ENCODE measurements around the gene PFKFB2.

The PFKFB2 gene

DNA sequence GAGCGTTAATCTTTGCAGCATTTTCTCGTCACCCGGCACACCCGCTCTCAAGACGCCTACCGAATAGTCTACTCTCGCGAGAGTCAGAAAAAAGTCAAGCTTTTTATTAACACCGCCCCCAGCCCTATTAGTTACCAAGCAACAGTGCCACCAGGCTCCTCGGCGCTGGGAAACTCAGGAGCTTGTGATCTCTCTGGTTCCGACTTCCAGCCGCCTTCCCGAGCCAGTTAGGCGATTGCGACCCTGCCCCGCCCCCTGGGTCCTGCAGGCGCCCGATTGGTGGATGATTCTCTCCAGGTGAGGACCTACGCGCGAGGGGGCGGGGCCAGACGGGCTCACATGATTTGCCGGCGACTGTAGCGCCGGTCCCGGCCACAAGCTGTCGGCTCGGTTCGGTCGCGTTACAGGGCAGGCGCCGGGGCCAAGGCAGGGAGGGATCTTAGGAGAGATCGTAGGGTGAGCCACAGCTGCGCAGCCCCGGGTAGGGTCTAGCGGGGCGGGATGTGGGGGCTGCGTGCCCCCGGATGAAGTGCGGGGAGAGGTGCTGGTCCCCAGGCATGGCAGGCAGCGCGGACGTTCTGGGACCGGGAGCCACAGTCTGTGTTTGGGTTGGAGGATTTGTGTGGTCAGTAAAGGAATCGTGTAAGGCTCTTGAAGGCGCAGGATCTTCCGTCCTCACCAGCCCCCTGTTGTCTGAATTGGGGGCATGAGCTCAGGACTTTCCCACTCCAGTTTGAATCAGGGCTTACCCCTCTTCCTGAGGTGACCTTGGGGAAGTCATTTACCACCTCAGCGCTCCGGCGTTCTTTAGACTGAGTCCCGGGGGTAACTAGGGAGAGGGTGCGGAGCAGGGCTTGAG lies at the start of gene PFKFB2:
TSS of gene PFKFB2 (plus strand) at position 365 of the 859 bp plus-strand sequence. CDS start 1,443 bp downstream, outside the sequence.
- Histone ChIP-seq H3K27ac (peak within 1 kb of the TSS; percentile 33 to 94 (median 88)), H3K4me3 (peak within 1 kb of the TSS; percentile 45 to 82 (median 57))

- peak overlapping the region in 5 of 21 experiments; percentile 3 to 47 (median 36) for H3K27ac ChIP-seq
Observed at GRCh38 chr1:207004931-207005830, 47.9 kb upstream of the PFKFB2 start.

GRCh38 chr1:207006083-207006482 lies 47.0 kb upstream of the PFKFB2 start:
- Histone ChIP-seq H3K4me3 (no peak overlapping the region), H3K27ac (peak overlapping the region in 5 of 21 experiments; percentile 6 to 65 (median 41))

More at GRCh38 chr1:207004931-207005830, 47.9 kb upstream of the PFKFB2 start:
- H3K4me3 ChIP-seq: no peak overlapping the region

DNA sequence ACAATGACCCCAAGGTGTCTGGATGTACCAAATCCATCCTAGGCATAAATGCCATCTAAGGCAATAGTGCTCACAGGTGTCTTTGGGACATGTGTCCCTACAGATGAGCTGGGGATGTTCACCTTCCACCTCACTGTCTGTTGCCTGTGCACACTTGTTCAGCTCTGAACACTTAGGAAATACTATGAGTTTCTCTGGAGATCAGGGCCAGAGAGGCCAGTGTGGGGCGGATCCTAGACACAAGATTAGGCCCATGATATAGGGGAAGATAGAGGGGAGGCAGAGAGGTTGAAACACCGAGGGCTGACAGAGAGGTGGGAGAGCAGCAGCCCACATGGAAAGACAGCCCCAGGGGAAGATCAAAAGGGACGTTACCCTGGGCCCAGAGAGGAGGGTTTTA lies 46.2 kb upstream of the PFKFB2 start:
- peak overlapping the region in 11 of 21 experiments; percentile 12 to 65 (median 30) for H3K27ac ChIP-seq

GRCh38 chr1:207007352-207008033 lies 45.6 kb upstream of the PFKFB2 start:
- H3K4me3 ChIP-seq: no peak overlapping the region
- peak overlapping the region in 11 of 21 experiments; percentile 12 to 65 (median 30) for H3K27ac ChIP-seq

More for the DNA sequence above, 46.2 kb upstream of the PFKFB2 start:
- H3K4me3 ChIP-seq: no peak overlapping the region

DNA sequence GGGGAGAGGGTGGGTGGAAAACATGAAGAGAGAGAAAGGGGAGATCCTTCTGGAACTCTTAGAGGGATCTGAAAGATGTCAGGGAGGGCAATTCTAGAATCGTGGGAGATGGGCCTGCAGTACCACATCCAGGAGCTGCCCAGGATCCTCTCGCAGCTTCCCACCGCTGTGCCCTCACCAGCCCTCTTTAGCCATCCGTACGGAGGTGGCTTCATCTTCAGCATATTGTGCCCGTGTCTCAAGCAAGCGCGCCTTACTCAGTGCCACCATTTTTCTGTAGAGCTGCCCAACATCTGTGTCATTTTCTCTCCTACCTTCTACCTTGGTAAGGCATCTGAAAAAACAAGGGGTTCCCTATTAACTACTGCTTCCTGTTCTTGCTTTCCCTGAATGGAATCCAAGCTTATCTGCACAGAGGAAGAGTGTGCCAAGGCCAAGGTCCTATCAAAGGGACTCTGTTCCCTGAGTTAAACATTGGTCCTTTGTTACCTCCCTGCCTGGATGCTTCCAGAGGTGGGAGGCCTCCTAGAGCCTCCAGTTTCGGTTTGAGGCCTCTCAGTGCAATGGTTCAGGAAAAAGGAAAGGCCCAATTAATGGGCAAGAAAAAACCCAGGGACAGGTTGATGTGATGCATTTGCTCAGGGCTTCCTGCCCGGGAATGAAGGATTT lies 43.8 kb upstream of the PFKFB2 start:
- Histone ChIP-seq H3K4me3 (no peak overlapping the region), H3K27ac (no peak overlapping the region)

- H3K27ac ChIP-seq: peak overlapping the region in 2 of 21 experiments; percentile 7 to 49
- no peak overlapping the region for H3K4me3 ChIP-seq
Observed at GRCh38 chr1:207009945-207010344, 43.1 kb upstream of the PFKFB2 start.

DNA sequence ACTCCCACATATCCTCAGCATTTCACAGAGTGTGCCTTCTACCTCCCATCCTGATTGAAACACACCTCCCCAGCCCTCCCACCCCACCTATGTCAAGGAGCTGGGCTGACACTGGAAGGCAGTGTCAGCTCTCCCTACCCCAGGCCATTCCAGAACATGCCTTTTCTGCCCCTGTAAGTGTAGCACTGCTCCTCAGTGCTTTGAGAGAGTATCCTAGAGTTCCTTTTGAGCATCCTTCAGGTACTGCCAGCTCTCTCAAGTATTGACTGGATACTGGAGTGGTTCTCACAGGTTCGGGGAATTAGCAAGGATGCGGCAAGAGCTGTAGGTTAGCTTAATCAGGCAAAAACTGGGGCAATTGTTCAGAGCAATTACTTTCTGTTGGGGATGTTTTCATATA lies 42.3 kb upstream of the PFKFB2 start:
- Histone ChIP-seq H3K4me3 (no peak overlapping the region), H3K27ac (peak overlapping the region in 5 of 21 experiments; percentile 1 to 49 (median 14))

DNA sequence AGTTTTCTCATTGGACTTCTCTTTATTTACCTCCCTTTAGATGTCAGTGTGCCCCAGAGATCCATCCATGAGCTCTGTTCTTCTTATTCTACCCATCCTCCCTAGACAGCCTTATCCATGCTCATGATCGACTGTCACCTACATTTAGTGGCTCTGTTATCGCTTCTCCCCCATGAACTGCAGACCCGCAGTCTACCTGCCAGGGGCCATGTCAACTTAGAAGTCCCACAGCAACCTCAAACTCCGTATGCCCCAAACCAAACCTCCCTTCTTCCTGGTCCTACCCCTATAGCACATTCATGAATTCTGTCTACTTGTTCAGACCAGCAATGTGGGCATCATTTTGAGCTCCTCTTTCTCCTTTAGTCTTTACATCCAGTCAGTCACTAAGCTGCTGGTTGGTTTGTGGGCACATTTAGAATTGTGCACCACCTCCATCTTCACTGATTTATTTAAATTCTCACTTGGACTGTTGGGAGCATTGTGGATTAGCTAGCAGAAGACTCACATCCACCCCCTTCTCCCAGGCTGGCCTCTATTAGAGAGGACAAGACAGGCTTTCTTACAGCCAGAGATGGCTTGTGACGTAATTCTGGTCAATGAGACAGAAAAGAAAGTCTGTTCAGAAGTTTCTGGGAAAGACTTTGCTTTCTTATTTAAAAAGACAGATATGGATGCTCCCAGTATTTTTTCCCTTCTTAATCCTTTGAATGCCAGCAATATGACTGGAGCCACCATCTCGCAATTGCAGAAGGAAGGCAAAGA lies 39.6 kb upstream of the PFKFB2 start:
- Histone ChIP-seq H3K4me3 (no peak overlapping the region), H3K27ac (no peak overlapping the region)

- H3K27ac ChIP-seq: no peak overlapping the region
- no peak overlapping the region for H3K4me3 ChIP-seq
Observed at GRCh38 chr1:207014728-207015127, 38.3 kb upstream of the PFKFB2 start.

DNA sequence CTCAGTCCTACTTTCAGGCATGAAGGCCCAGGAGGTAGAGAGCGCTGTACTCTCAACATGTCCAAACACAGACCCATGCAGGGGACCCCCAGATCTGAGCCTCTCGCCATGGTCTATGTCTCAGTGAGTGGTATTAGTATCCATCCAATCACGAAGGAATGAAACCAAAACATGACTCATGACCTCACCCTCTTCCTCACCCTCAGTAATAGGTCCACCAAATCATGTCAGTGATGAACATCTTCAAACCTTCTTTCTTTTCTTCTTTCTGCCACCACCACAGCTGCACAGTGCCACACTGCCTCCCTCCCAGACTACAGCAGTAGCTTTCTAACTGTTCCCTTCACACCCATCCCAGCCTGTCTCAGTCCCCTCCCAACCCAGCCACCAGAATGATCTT lies 37.3 kb upstream of the PFKFB2 start:
- Histone ChIP-seq H3K4me3 (no peak overlapping the region), H3K27ac (no peak overlapping the region)

DNA sequence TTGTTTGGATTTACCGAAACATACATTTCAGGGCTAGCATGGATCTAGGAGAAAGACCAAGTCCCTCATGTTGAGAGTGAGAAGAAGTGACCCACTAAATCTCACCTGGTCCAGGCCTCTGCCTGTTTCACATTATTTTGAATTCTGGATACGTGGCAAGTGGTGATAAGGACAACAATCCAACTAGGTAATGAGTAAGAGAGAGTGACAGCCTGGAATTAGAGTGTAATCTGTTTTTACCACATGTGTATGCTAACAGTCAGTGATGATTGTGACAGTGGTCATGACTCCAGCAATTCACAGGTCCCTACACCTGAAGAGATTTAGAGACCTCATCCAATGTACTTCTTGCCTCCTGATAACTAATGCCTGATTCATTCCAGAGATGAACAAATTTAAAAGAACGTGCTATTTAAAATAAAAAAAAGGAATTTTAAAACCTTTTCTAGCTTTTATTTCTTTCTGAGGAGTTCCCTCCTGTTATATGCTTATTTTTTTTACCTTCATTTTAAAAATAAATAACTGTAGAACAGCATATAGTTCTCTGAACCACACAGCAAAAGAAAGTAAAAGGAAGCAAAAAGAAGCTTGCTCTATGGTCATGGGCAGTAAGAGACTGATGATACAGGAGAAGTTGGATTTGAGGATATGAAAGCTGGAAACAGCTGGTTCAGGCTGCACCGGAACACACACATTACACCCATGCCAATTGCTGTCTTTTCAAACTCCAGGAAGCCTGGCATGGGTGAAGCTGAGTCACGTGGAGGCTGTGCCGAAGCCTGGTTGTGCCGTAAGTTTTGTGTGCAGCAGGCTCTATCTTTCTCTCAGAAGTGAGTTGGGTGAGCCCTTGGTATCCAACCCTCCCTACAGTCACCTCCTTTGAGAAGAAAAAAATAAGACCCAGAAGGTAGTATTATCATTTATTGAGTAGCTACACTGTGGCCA lies 35.2 kb upstream of the PFKFB2 start:
- Histone ChIP-seq H3K27ac (peak overlapping the region in 9 of 21 experiments; percentile 7 to 88 (median 49)), H3K4me3 (no peak overlapping the region)

DNA sequence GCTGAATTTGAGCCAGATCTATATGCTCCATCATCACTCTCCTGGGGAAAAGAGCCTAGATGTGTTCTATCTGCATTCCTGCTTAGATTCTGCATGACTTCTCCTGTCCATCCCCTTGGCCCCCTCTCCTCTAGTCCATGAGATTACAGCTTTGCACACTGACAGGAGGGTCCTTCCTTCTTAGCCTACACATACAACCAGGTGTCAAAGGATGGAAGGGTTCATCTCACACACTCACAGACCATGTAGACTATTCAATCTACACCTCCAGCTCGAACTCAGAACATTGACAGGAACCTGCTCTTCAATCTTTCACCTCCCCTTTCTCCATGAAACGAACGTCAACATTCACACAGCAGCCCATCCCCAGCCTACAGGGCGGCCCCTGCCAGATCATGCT lies 34.4 kb upstream of the PFKFB2 start:
- no peak overlapping the region for H3K4me3 ChIP-seq
- peak overlapping the region in 12 of 21 experiments; percentile 7 to 88 (median 74) for H3K27ac ChIP-seq

DNA sequence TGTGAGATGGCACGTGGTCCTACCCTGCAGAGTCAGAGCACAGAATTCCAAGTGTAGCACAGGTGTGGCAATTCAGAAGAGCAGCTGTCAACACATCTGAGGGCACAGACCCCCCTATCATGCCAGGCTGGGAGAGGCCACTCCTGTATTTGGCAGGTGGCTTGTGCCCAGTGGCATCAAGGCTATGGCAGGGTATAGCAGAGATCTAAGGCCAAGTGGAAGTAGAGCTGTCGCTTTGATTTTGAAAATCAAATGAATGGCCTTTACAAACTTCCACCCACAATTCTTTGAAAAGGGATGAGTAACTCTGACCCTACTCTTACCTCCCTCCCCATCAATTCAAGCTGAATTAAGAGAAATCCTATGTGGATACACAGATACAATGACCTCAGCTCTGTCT lies 33.9 kb upstream of the PFKFB2 start:
- no peak overlapping the region for H3K4me3 ChIP-seq
- H3K27ac ChIP-seq: peak overlapping the region in 14 of 21 experiments; percentile 67 to 88 (median 76)

- peak overlapping the region in 16 of 21 experiments; percentile 36 to 88 (median 75) for H3K27ac ChIP-seq
Observed at GRCh38 chr1:207019661-207020060, 33.4 kb upstream of the PFKFB2 start.

GRCh38 chr1:207020065-207020708 lies 32.9 kb upstream of the PFKFB2 start:
- peak overlapping the region in 20 of 21 experiments; percentile 34 to 88 (median 74) for H3K27ac ChIP-seq
- H3K4me3 ChIP-seq: no peak overlapping the region

More at GRCh38 chr1:207019661-207020060, 33.4 kb upstream of the PFKFB2 start:
- no peak overlapping the region for H3K4me3 ChIP-seq

- no peak overlapping the region for H3K4me3 ChIP-seq
- H3K27ac ChIP-seq: peak overlapping the region in 20 of 21 experiments; percentile 34 to 88 (median 74)
Observed at GRCh38 chr1:207020709-207021107, 32.4 kb upstream of the PFKFB2 start.
